Fibroblast of lung (primary cell): Measurements from ENCODE around the gene GPR3.

Experiments
- CTCF ChIP-seq, 2 donors: IDR thresholded peaks in 1 of 2; conservative IDR thresholded peaks in 1 of 2; 1 replicate in 1 of 2; 2 replicates in 1 of 2; pipeline ENCODE4 v1.5.1; 2011 to 2012; ENCODE audit warnings: low read length in 2 of 2, control low read depth in 1 of 2, inconsistent platforms in 1 of 2, low read depth in 1 of 2, mild to moderate bottlenecking in 1 of 2
- EZH2 ChIP-seq: IDR thresholded peaks from 2 replicates; pipeline ENCODE4 v1.5.1; 2012; ENCODE audit warnings: low read length, control low read depth, mild to moderate bottlenecking; ENCODE audit errors: missing control alignments

GRCh38 chr1:27427329-27427728 is 34.9 kb downstream of the GPR3 start:
- TF ChIP-seq CTCF (conservative IDR thresholded peaks at IDR 0.05 in 1 of 2, IDR thresholded peaks at IDR 0.05 in 1 of 2; ENCODE audit: low read depth in 1 of 2, low read length in 2 of 2) (no peak), EZH2 (no peak)
